PC-9 (cell line): ENCODE results near the gene COX5A. TPM values are rescaled to one million over a fixed set of nuclear protein-coding genes. Genes with fewer than 3 reads are reported as not detected.

Source experiments
- BruUV-seq: library from RNA; stranded (reverse); fragments of 400-500 nt; replicated peaks from 2 replicates; lab custom pipeline; 2021; lab: Mats Ljungman, UMichigan
- CTCF ChIA-PET: fragments of 300-600 bp; sonication (Branson Sonifier 250); formaldehyde crosslinking; loops from one replicate; lab custom pipeline; 2022; ENCODE audit warnings: antibody characterized with exemption; lab: Charles Lee
- POLR2A ChIA-PET: fragments of 300-600 bp; sonication (Branson Sonifier 250); formaldehyde crosslinking; loops from one replicate; lab custom pipeline; 2022; ENCODE audit warnings: antibody characterized with exemption; ENCODE audit not compliant: unreplicated experiment; lab: Charles Lee
- DNase-seq, 2 experiments: peaks; one replicate each; pipeline versions ENCODE4 v3.0.0 to v3.0.0-alpha.2; 2015 to 2022; ENCODE audit warnings: mixed read lengths in 1 of 2
- H2AFZ ChIP-seq: fragments of 200-600 bp; sonication (generic); 2 replicates; pipeline ENCODE4 v1.8.1; 2017; ENCODE audit warnings: antibody characterized with exemption
- H3F3A ChIP-seq: fragments of 200-600 bp; sonication (generic); 2 replicates; pipeline ENCODE4 v1.8.1; 2017; ENCODE audit warnings: antibody characterized with exemption, mild to moderate bottlenecking, low read depth; ENCODE audit not compliant: insufficient read depth
- H3K27ac ChIP-seq: fragments of 200-600 bp; sonication (generic); 2 replicates; pipeline ENCODE4 v1.6.1; 2016; ENCODE audit warnings: mixed run types
- H3K27me3 ChIP-seq: fragments of 200-600 bp; sonication (generic); 2 replicates; pipeline ENCODE4 v1.6.1; 2016; ENCODE audit warnings: low read depth, mixed run types; ENCODE audit not compliant: insufficient read depth
- H3K36me3 ChIP-seq: fragments of 200-600 bp; sonication (generic); 2 replicates; pipeline ENCODE4 v1.6.1; 2016; ENCODE audit warnings: low read depth, mixed run types
- H3K4me1 ChIP-seq: fragments of 200-600 bp; sonication (generic); replicated peaks from 2 replicates; pipeline ENCODE4 v1.6.1; 2016; ENCODE audit warnings: mixed run types; ENCODE audit not compliant: insufficient read depth
- H3K4me2 ChIP-seq: fragments of 200-600 bp; sonication (generic); 2 replicates; pipeline ENCODE4 v1.6.1; 2017; ENCODE audit warnings: mixed run types
- H3K4me3 ChIP-seq: fragments of 200-600 bp; sonication (generic); 2 replicates; pipeline ENCODE4 v1.6.1; 2016; ENCODE audit warnings: mixed run types
- H3K79me2 ChIP-seq: fragments of 200-600 bp; sonication (generic); 2 replicates; pipeline ENCODE4 v1.6.1; 2017; ENCODE audit warnings: low read depth, mixed run types
- H3K9me2 ChIP-seq: fragments of 200-600 bp; sonication (generic); 2 replicates; pipeline ENCODE4 v1.8.1; 2017; ENCODE audit warnings: mild to moderate bottlenecking; ENCODE audit not compliant: insufficient read depth
- H3K9me3 ChIP-seq: fragments of 200-600 bp; sonication (generic); 2 replicates; pipeline ENCODE4 v1.8.1; 2016; ENCODE audit warnings: low read depth; ENCODE audit not compliant: insufficient read depth
- H4K20me1 ChIP-seq: fragments of 200-600 bp; sonication (generic); 2 replicates; pipeline ENCODE4 v1.8.1; 2017; ENCODE audit not compliant: insufficient read depth
- CTCF ChIP-seq: fragments of 200-600 bp; sonication (generic); conservative IDR thresholded peaks from 2 replicates; pipeline ENCODE4 v1.6.1; 2017; ENCODE audit warnings: mixed run types, antibody characterized with exemption, mild to moderate bottlenecking, moderate library complexity
- EZH2 ChIP-seq: fragments of 200-600 bp; sonication (generic); IDR thresholded peaks from 2 replicates; pipeline ENCODE4 v1.8.0; 2017; ENCODE audit warnings: antibody characterized with exemption, low read depth
- intact Hi-C: fragments of 100-400 bp; cut with micrococcal nuclease; formaldehyde crosslinking; loops from one replicate; pipeline ENCODE4 v1.10.0; 2022; ENCODE audit not compliant: unreplicated experiment
- total RNA-seq: library from RNA; stranded (reverse); gene quantifications from 2 replicates; pipeline ENCODE4 v1.2.3, GENCODE V29; 2021

The COX5A gene
- total RNA-seq, 1 experiment from 2014 or later = 247 TPM

- Histone ChIP-seq H3K4me2 (no peak overlapping the region), H4K20me1 (no peaks in the 10 kb centered on the region), H3K4me3 (no peak overlapping the region), H3K9me3 (no peaks in the 10 kb centered on the region), H3K9me2 (no peaks in the 10 kb centered on the region), H3K4me1 (peaks cover 28% of the 10 kb centered on the region), H3K79me2 (no peaks in the 10 kb centered on the region), H3K27me3 (no peaks in the 10 kb centered on the region), H3F3A (peaks cover 24% of the 10 kb centered on the region), H3K36me3 (no peaks in the 10 kb centered on the region), H3K27ac (peak overlapping the region; percentile 89; the same call in 1 of the 2 replicates), H2AFZ (no peak overlapping the region)
- TF ChIP-seq CTCF (no peak), EZH2 (no peak)
- intact Hi-C loops = loop anchor here (2.0 kb wide), 1 partner anchor 25 kb away; the partner anchor contains the start of gene RPP25
- no TSS peak for BruUV-seq
- DNase-seq = no peak
- ChIA-PET POLR2A (no interaction called here), CTCF (interaction anchor here (0.6 kb wide), 1 partner anchor 99 kb away, joined by 4 read pairs; no protein-coding TSS in a partner anchor)
Observed at GRCh38 chr15:74982183-74982582, 44.3 kb upstream of the COX5A start.

- H3F3A ChIP-seq = peaks cover 16% of the 10 kb centered on the region
- no peak for DNase-seq
- H3K27ac ChIP-seq = no peak overlapping the region
- H2AFZ ChIP-seq = no peak overlapping the region
- no TSS peak for BruUV-seq
- no peak overlapping the region for H3K4me3 ChIP-seq
- no peak overlapping the region for H3K4me2 ChIP-seq
- TF ChIP-seq EZH2 = no peak
- no peak for TF ChIP-seq CTCF
- ChIA-PET CTCF (interaction anchor here (1.3 kb wide), 1 partner anchor 208 kb away, joined by 3 read pairs; no protein-coding TSS in a partner anchor), POLR2A (interaction anchor here (0.6 kb wide), 1 partner anchor 21 kb away, joined by 10 read pairs; no protein-coding TSS in a partner anchor)
- no peaks in the 10 kb centered on the region for H3K9me2 ChIP-seq
- H4K20me1 ChIP-seq = no peaks in the 10 kb centered on the region
- H3K27me3 ChIP-seq = no peaks in the 10 kb centered on the region
- intact Hi-C loops = no loop called here
- H3K79me2 ChIP-seq = no peaks in the 10 kb centered on the region
- H3K9me3 ChIP-seq = no peaks in the 10 kb centered on the region
- no peaks in the 10 kb centered on the region for H3K36me3 ChIP-seq
- peaks cover 16% of the 10 kb centered on the region for H3K4me1 ChIP-seq
Observed at GRCh38 chr15:74978503-74978902, 40.6 kb upstream of the COX5A start.

GRCh38 chr15:74978077-74978476, 40.2 kb upstream of the COX5A start:
- Histone ChIP-seq H3K9me2 (no peaks in the 10 kb centered on the region), H3K4me2 (no peak overlapping the region), H4K20me1 (no peaks in the 10 kb centered on the region), H2AFZ (no peak overlapping the region), H3K27ac (no peak overlapping the region), H3K36me3 (no peaks in the 10 kb centered on the region), H3K27me3 (no peaks in the 10 kb centered on the region), H3K4me3 (no peak overlapping the region), H3F3A (peaks cover 12% of the 10 kb centered on the region; the same call in 1 of the 2 replicates), H3K4me1 (peaks cover 11% of the 10 kb centered on the region), H3K79me2 (no peaks in the 10 kb centered on the region), H3K9me3 (no peaks in the 10 kb centered on the region)
- intact Hi-C loops = no loop called here
- DNase-seq = no peak
- ChIA-PET POLR2A (no interaction called here), CTCF (interaction anchor here (1.3 kb wide), 1 partner anchor 207 kb away, joined by 3 read pairs; no protein-coding TSS in a partner anchor)
- TF ChIP-seq EZH2 = no peak
- no peak for TF ChIP-seq CTCF
- no TSS peak for BruUV-seq
